Measurements from ENCODE around the gene ADRA2C.
"Not testable (repeated sequence)": the region's sequence is repeated elsewhere in the genome, so short reads cannot be mapped to it uniquely, and the experiment has no call there.

The ADRA2C gene

GRCh38 chr4:3813151-3814052, 47.2 kb downstream of the ADRA2C start:
- DNase-seq (ENCODE audit: low read depth in 2 of 2) = no peak

- no peak for DNase-seq (ENCODE audit: low read depth in 2 of 2)
These were observed 47.9 kb downstream of the ADRA2C start for GRCh38 chr4:3814053-3814570.

- not testable (repeated sequence) for DNase-seq (ENCODE audit: low read depth in 2 of 2)
These were observed 48.7 kb downstream of the ADRA2C start for GRCh38 chr4:3814838-3815237.

- no peak for DNase-seq (ENCODE audit: low read depth in 2 of 2)
These were observed 50.2 kb downstream of the ADRA2C start for GRCh38 chr4:3816256-3816825.

GRCh38 chr4:3816983-3817960, 51.1 kb downstream of the ADRA2C start:
- DNase-seq (ENCODE audit: low read depth in 2 of 2) = no peak

Data from stimulated activated CD4-positive, alpha-beta T cell treated with anti-CD3 and anti-CD28 coated beads, Interleukin-1b, Interleukin-23, amount 100 ng/mL, for 4 hours (primary cell).